ENCODE measurements around the gene PLXNC1. TPM values are rescaled to one million over a fixed set of nuclear protein-coding genes. Genes with fewer than 3 reads are reported as not detected.

The PLXNC1 gene
- total RNA-seq, 6 donors from 2014 or later, result 14.1 to 51.3 (median 24.6) TPM

GRCh38 chr12:94286583-94287244, 138.3 kb downstream of the PLXNC1 start:
- Histone ChIP-seq H3K27me3 (no peaks in the 10 kb centered on the region), H3K4me3 (no peak overlapping the region), H3K9me3 (no peaks in the 10 kb centered on the region), H3K4me1 (peaks cover 33 to 37% (median 35%) of the 10 kb centered on the region in 4 donors), H3K27ac (no peak overlapping the region), H3K36me3 (peaks cover 0 to 9% (median 4%) of the 10 kb centered on the region in 4 donors)
- ATAC-seq (ENCODE audit: low FRiP score in 2 of 2) (no peak), DNase-seq (no peak)
- 95 to 97% methylated on average over 4 of the region's 4 CpGs for WGBS, 2 donors
- TF ChIP-seq POLR2A (IDR thresholded peaks at IDR 0.05) (no peak), EP300 (IDR thresholded peaks at IDR 0.05) (no peak), CTCF (IDR thresholded peaks at IDR 0.05) (no peak), POLR2AphosphoS5 (IDR thresholded peaks at IDR 0.05) (no peak)

- Histone ChIP-seq H3K27ac (no peak overlapping the region), H3K36me3 (peaks cover 0 to 9% (median 4%) of the 10 kb centered on the region in 4 donors), H3K9me3 (no peaks in the 10 kb centered on the region), H3K4me1 (peaks cover 28 to 34% (median 32%) of the 10 kb centered on the region in 4 donors), H3K4me3 (no peak overlapping the region), H3K27me3 (no peaks in the 10 kb centered on the region)
- 82 to 89% methylated on average over 10 of the region's 10 CpGs for WGBS, 2 donors
- no peak for DNase-seq
- no peak for ATAC-seq (ENCODE audit: low FRiP score in 2 of 2)
- no peak for TF ChIP-seq CTCF (IDR thresholded peaks at IDR 0.05)
- TF ChIP-seq POLR2A (IDR thresholded peaks at IDR 0.05), result no peak
- TF ChIP-seq POLR2AphosphoS5 (IDR thresholded peaks at IDR 0.05), result no peak
- TF ChIP-seq EP300 (IDR thresholded peaks at IDR 0.05), result no peak
Observed at GRCh38 chr12:94287245-94287628, 138.9 kb downstream of the PLXNC1 start.

- H3K4me3 ChIP-seq, result no peak overlapping the region
- no peaks in the 10 kb centered on the region for H3K9me3 ChIP-seq
- WGBS, 2 donors, result 47 to 48% methylated on average over 13 of the region's 13 CpGs
- no peak for DNase-seq
- TF ChIP-seq EP300 (IDR thresholded peaks at IDR 0.05) (no peak), POLR2A (IDR thresholded peaks at IDR 0.05) (no peak), POLR2AphosphoS5 (IDR thresholded peaks at IDR 0.05) (no peak), CTCF (IDR thresholded peaks at IDR 0.05) (no peak)
- peaks cover 0 to 9% (median 4%) of the 10 kb centered on the region in 4 donors for H3K36me3 ChIP-seq
- peaks cover 15 to 23% (median 18%) of the 10 kb centered on the region in 4 donors for H3K4me1 ChIP-seq
- no peaks in the 10 kb centered on the region for H3K27me3 ChIP-seq
- ATAC-seq (ENCODE audit: low FRiP score in 2 of 2), result peak in 1 of 2 donors; percentile 83
- H3K27ac ChIP-seq, result peak overlapping the region; percentile 0 to 70 (median 21)
Observed at GRCh38 chr12:94289461-94290312, 141.3 kb downstream of the PLXNC1 start.

GRCh38 chr12:94290353-94290752, 142.0 kb downstream of the PLXNC1 start:
- Histone ChIP-seq H3K9me3 (no peaks in the 10 kb centered on the region), H3K4me3 (no peak overlapping the region), H3K27me3 (no peaks in the 10 kb centered on the region), H3K36me3 (peaks cover 0 to 9% (median 4%) of the 10 kb centered on the region in 4 donors), H3K27ac (peak overlapping the region; percentile 37 to 70 (median 44)), H3K4me1 (peaks cover 15 to 23% (median 18%) of the 10 kb centered on the region in 4 donors)
- DNase-seq (peak; percentile 34 to 56), ATAC-seq (ENCODE audit: low FRiP score in 2 of 2) (peak in 1 of 2 donors; percentile 46)
- TF ChIP-seq CTCF (IDR thresholded peaks at IDR 0.05) (no peak), POLR2AphosphoS5 (IDR thresholded peaks at IDR 0.05) (no peak), EP300 (IDR thresholded peaks at IDR 0.05) (no peak), POLR2A (IDR thresholded peaks at IDR 0.05) (no peak)
- WGBS, 2 donors, result 62 to 76% methylated on average over 4 of the region's 4 CpGs

Data from upper lobe of left lung (tissue), 6 donors.